ENCODE measurements around the gene FBXW5.

FBXW5 gene, protein sequence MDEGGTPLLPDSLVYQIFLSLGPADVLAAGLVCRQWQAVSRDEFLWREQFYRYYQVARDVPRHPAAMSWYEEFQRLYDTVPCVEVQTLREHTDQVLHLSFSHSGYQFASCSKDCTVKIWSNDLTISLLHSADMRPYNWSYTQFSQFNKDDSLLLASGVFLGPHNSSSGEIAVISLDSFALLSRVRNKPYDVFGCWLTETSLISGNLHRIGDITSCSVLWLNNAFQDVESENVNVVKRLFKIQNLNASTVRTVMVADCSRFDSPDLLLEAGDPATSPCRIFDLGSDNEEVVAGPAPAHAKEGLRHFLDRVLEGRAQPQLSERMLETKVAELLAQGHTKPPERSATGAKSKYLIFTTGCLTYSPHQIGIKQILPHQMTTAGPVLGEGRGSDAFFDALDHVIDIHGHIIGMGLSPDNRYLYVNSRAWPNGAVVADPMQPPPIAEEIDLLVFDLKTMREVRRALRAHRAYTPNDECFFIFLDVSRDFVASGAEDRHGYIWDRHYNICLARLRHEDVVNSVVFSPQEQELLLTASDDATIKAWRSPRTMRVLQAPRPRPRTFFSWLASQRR

DNA sequence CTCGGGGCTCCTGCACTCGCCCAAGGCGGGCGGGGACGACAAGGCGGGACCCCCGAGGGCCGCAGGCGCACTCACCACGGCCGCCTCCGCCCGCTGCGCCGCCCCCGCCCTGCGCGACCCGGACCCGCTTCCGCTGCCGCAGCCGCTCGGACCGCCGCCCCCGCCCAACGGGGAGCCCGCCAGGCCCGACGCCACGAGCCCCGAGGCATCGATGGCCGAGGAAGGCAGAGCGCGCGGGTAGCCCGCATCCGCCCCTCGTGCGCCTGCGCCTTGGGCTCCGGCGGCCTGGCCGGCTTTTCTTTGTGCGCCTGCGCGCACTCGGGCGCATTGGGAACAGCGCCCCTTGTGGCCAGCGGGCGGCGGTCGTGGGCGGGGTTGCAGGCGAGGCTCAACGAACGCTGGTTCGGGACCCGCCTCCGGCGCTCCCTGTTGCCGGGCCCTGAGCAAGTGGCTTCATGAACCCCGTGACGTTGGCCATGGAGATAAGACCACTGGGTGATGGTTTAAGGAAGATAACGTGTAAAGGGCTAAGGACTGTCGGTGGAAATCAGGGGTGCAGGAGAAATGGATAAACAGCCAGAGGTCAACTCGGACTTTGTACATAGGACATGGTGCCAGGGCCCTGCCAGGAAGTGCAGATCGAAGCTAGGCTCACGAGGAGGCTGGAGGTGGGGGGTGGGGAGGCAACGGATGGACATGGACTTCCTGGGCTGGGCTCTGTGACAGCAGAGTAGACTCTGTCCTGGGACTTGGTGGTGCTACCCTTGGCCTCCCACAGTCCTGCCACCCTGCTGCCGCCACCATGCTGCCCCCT is at the start of gene FBXW5, which contains the start of gene C8G:
Gene FBXW5 (minus strand): TSS at position 220 of the 814 bp plus-strand sequence. CDS start 655 bp downstream, outside the sequence.
Gene C8G (plus strand): TSS at position 725 of the 814 bp plus-strand sequence. CDS start 78 bp downstream, at position 803.
- peak; percentile 87 to 91 for DNase-seq (ENCODE audit: low read depth in 2 of 2)

DNA sequence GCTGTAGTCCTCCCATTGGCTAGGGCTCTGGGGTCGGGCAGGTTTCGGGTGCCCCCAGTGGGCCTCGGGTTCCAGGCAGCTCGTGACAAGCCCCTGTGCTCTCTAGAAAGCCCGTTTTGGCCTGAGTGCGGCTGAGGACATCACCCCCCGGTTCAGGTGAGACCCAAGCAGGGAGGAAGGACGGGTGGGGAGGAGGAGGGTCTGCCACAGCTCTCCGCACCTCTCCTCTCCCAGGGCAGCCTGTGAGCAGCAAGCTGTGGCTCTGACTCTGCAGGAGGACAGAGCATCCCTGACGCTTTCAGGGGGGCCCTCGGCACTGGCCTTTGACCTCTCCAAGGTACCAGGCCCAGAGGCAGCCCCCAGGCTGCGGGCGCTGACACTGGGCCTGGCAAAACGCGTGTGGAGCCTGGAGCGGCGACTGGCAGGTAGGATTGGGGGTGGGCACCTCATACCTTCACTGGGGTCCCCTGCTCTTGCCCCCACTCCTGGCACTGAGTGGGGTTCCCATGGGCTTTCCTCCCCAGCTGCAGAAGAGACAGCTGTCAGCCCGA is 48.4 kb upstream of the FBXW5 start:
- no peak for DNase-seq (ENCODE audit: low read depth in 2 of 2)

DNA sequence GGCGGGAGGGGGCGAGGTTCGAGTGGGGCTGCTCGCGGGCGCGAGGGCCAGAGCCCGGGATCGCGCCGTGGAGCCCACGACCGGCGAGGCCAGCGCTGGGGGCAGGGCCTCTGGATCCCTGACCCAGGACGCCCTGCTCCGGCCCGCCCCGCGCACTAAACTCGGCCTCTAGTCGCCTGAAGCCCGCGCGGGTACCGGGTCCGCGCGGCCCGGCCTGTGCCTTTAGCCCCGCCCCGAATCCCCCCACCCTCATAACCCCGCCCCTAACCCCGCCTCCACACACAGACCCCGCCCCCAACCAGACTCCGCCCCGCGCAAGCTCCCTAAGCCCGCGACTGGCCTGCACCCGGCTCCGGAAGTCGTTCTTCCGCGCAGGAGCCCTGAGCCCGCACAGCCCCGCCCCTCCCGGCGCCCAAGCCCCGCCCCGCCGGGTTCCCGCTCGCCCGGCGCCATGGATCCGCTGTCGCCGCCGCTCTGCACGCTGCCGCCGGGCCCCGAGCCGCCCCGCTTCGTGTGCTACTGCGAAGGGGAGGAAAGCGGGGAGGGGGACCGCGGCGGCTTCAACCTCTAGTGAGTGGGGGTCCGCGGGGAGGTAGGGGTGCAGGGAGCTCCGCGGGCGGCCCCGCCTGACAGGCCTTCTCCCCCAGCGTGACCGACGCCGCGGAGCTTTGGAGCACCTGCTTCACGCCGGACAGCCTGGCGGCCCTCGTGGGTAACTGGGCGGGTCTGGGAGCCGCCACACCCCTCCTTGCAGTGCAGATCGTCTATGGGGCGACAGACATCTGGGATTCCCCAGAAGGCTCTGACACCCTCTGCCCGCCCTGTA is 47.7 kb upstream of the FBXW5 start, which contains the start of gene PAXX:
Gene PAXX (plus strand): TSS at position 430 of the 826 bp plus-strand sequence. CDS start 22 bp downstream, at position 452.
- DNase-seq (ENCODE audit: low read depth in 2 of 2): peak; percentile 87 to 96

DNA sequence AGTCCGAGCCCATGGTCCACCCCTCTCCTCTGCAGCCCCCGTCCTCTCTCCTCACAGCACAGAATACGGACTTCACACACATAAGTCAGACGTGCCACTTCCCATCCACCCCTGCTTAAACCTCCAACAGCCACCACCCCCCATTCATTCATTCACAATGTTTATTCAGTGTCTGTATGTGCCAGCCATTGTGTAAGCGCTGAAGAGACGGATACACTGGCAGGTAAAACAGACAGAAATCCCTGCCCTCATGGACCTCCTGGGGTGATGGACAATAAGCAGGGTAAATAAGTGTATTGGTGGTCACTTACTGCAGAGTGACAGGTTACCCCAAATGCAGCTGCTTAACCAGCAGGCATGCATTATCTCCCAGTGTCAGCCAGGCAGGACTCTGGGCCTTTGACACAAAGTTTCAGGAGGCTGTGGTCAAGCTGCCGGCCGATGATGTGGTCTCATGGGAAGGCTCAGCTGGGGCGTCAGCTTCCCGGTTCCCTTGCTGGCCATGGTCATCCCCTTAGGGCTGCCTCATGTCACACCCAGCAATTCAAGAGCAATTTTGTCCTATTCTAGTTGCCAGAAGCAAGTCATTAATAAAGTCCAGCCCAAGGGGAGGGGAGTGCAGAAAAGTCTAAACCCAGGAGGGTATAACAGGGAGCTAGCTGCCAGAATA is 45.8 kb upstream of the FBXW5 start:
- no peak for DNase-seq (ENCODE audit: low read depth in 2 of 2)

DNA sequence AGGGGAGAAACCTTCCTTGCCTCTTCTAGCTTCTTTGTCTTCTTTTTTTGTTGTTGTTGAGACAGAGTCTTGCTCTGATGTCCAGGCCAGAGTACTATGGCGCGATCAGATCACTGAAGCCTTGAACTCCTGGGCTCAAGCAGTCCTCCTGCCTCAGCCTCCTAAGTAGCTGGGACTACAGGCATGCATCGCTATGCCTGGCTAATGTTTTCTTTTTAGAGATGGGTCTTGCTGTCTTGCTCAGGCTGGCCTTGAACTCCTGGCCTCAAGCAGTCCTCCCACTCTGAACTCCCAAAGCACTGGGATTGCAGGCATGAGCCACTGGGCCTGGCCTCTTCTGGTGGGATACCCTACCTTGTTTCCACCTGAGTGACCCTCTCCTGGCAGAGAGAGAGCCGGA is 44.3 kb upstream of the FBXW5 start:
- no peak for DNase-seq (ENCODE audit: low read depth in 2 of 2)

DNA sequence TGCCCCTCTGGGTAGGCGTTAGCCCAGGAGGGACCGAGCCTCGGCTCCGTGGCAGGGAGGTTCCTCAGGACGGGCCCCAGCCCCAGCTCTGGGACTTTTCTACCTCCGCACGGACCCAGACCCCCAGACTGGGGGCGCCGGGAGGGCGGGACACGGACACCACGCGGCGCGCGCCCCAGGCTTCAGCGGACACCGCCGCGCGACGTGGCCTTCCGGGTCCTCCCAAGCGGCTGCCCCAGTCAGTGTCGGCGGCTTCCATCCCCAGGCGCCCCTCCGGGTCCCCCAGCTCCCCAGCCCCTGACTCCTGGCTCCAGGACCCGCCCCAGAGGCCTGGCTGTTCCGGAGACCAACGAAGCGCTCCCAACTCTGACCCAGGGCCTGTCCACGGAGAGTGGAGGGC is 41.3 kb upstream of the FBXW5 start:
- no peak for DNase-seq (ENCODE audit: low read depth in 2 of 2)

DNA sequence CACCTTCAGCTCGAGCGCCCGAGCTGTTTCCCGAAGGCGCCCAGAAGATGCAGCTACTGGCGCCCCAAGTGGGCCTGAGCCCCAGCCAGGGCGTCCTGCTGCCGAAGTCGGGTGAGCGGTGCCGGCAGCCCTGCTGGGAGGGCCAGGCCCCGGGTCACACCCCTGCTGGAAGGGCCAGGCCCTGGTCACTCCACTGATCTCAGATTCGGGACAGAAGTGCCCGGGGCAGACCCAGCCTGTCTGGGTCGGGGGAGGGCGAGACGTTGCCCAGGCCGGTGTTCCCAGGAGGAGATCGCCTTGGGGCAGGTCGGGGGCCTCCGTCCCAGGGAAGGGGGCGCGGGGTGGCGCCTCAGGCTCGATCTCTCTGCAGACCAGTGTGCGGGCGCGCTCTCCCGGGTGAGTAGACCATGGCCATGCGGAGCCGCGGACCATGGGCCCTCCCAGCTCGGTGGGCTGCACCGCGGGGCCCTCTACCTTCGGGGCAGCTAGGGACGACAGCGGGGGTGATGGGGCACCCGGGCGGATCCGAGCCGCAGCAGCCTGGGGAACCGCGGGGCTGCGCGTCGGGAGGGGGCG is 40.6 kb upstream of the FBXW5 start:
- DNase-seq (ENCODE audit: low read depth in 2 of 2): no peak

DNA sequence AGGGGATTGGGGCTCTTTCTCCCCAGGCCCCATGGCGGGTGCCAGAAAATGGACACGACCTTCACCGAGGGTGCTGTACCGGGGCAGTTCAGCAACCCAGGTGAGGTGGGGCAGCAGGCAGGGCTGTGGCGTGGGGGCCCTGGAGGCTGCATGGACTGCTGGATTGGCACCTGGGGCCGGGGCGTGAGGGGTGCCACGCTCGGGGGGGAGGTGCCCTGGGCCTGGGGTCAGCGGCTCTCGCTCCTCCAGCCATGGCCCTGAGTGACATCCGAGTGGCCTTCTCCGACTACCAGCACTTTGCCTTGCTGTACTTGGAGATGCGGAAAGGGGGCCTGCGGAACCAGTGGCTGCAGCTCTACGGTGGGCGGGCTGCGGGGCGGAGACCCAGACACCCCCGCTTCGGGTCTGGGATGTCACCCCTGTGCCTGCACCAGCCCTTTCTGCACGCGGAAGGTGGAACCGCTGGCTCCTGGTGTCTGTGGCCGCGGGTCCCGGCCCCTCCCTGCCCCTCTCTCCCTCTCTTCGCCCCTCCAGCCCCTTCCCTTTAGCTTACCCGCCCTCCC is 40.0 kb upstream of the FBXW5 start:
- DNase-seq (ENCODE audit: low read depth in 2 of 2): no peak

DNA sequence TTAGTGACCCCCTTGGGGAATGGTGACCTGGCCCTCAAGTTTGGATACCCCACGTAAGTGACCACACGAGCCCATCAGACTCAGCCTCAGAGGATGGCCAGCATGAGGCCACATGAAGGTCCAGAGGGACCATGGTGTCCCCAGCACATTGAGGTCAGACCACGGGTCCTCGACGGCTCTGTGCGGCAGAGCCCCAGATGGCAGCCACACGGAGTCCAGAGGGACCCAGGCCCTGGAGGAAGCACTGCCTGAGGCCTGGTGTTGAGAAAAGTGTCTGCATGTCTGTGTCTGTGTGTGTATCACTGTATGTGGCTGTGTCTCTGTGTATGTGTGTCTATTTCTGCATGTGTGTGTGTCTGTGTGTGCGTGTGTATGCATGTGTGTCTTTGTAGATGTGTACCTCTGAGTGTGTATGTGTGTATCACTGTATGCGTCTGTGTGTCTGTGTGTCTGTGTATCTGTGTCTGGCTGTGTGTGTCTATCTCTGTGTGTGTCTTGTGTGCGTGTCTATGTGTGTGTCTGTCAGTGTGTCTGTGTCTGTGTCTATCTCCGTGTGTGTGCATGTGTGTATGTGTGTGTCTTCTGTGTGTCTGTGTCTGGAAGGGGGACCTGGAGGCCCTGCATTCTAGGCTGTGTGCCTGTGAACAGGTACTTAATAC is 39.2 kb upstream of the FBXW5 start:
- DNase-seq (ENCODE audit: low read depth in 2 of 2): no peak

DNA sequence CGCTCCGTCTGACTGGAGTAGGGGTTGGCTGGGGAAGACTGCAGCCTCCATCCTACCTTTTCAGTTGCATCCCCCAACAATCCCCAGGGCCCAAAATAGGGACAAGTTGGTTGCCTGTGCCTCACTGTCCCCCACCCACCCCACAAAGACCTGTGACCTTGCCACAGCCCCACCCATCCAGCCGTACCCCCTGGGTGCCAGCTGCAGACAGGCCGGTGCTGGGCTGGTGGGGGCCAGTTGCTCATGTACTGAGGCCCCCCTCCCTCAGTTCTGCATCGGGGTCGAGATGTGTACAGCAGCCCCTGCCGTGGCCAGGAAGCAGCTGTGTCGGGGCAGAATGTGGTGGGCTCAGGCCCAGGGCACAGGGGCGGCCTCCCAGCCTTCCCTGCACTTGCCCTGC is 38.6 kb upstream of the FBXW5 start:
- DNase-seq (ENCODE audit: low read depth in 2 of 2): no peak

DNA sequence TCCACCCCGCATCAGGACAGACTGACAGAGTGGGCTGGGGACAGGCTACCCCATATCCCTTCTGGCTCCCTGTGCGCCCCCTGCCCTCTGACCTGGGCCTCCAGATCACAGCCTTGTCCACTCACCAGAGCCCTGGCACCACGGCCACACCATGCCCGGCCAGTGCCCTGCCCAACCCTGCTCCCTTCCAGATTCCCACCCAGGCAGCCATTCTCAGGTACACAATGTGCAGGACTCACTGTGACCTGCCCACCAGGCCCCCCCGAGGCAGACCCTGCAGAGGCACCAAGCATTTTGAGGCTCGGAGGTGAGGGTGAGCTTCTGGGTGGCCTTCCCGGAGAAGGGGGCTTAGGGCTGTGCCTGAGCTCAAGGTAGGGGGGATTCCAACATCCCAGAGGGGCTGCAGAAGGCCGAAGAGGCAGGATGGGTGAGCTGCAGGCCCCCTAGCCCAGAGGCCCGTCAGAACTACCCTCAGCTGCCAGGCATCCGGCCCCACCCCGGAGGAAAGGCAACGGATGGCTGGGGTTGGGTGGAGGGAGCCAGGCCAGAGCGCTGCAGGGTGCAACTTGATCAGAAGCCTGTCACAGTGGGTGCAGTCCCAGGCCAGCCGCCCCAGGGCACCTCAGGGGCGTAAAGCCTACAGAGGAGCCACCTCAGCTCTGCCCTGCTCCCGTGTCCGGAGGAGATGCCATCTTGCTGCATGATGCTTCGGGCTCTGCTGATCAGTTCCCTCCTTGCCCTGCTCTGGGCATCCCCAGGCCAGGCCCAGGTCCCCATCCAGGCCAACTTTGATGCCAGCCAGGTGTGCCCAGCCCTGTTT is 37.9 kb upstream of the FBXW5 start, which contains the start of gene LCNL1:
Gene LCNL1 (plus strand): TSS at position 762 of the 820 bp plus-strand sequence. CDS start 594 bp downstream, outside the sequence.
- DNase-seq (ENCODE audit: low read depth in 2 of 2): no peak

DNA sequence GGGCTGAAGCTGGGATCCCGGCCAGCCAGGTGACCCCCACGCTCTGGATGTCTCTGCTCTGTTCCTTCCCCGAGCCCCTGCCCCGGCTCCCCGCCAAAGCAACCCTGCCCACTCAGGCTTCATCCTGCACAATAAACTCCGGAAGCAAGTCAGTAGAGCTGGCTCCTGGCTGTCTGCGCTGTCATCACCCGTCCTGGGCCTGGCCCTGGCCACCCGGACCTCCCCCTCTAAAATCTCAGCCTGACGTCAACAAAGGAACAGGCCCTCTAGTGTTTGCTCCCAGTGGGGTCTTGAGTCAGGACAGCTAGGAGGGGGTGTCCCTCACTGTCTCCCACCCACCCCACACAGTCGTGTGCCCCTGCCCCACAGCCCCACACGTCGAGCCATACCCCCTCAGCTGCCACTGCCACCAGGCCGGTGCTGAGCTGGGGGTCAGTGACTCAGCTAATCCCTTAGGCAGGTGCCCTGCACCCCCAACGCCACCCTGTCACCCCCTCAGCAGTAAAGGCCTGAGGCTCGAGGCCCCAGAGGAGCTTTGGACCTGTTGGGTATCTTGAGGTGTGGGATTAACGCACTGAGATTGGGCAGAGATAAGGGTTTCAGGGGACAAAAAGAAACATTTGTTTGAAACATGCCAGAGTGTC is 37.2 kb upstream of the FBXW5 start:
- no peak for DNase-seq (ENCODE audit: low read depth in 2 of 2)

DNA sequence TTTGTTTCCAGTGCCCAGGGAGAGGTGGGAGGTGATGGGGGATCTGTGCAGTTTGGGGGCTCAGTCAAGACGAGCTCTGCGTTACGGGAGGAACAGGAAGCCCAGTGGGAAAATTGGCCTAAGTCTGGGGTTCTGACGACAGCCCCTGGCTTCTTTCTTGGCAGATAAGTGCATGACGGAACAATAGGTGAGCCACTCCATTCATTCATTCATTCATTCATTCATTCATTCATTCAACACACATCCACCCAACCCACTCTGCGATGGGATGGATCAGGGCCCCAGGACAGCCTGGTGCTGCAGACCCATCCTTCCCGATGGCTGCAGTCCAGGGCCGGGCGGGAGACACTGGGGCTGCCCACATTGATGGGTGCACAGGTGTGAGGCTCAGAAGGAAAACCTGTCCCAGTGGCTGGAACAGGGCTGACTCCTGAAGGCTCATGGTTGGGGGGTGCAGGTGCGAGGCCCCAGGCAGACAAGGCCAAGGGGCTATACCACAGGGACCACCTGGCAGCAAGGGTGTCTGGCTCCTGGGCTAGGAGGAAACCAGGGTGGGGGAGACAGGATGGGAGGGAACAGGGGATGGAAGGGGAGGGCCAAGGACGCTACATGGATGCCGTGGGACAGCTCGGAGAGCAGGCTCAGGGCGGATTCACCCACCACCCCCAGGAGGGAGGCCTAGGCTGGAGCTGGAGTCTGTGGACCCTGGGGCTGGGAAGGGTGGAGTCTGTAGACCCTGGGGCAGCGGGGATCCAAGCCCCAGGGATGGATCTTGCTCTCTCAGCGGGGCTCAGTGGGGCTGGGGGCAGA is 36.3 kb upstream of the FBXW5 start:
- no peak for DNase-seq (ENCODE audit: low read depth in 2 of 2)

DNA sequence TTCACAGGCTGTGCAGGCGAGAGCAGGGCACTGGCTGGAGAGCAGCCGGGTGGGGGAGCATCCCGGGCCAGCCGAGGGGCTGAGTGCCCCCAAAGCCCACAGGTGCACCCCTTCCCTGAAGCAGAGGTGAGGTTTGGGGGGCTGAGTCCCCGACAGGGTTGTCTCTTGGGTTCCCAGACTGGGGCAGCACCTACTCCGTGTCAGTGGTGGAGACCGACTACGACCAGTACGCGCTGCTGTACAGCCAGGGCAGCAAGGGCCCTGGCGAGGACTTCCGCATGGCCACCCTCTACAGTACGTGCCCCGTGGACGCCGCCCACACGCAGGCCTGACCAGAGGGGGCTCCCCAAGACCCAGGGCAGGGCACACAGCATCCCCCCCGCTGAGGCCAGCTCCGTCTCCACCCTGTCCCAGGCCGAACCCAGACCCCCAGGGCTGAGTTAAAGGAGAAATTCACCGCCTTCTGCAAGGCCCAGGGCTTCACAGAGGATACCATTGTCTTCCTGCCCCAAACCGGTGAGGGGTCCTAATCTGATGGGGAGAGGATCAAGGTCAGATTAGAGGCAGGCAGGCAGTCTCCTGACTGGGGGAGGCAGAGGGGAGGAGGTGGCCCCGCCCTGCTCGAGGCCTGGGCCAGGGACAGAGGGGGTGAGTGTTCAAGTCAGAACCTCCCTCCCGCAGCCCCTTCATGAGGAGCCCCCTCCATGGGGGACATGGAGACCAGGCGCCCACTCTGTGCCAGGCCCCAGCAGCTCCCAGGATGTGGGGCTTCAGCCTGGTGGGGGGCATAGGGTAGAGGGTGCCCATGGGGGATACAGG is 35.4 kb upstream of the FBXW5 start:
- no peak for DNase-seq (ENCODE audit: low read depth in 2 of 2)

DNA sequence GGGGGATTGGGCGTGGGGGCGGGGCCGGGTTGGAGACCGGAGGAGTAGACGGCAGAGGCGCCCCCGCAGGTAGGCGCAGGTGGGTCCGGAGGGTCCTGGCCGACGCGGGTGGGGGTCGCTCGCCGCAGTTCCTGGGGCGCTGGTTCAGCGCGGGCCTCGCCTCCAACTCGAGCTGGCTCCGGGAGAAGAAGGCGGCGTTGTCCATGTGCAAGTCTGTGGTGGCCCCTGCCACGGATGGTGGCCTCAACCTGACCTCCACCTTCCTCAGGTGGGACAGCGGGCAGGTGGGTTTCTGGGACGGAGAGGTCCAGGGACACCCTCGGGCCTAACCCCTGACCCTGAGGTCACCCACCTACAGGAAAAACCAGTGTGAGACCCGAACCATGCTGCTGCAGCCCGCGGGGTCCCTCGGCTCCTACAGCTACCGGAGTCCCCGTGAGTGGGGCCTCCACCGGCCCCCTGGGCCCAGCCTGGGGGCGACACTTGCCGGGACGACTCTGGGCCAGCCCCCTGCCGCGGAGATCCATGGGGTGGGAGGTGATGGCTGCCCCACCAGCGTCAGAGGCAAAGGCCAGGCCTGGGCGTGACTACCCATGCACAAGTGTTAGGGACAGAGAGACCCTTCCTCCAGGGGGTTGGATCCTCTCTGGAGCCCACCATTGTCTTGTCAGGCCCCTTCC is 34.5 kb upstream of the FBXW5 start:
- DNase-seq (ENCODE audit: low read depth in 2 of 2): no peak

Measured in stimulated activated CD4-positive, alpha-beta T cell treated with anti-CD3 and anti-CD28 coated beads, Interleukin-15, amount 100 ng/mL, for 48 hours (primary cell).